HepG2 (cell line): Measurements from ENCODE around the gene PTPN2. TPM values are rescaled to one million over a fixed set of nuclear protein-coding genes. Genes with fewer than 3 reads are reported as not detected.

Source experiments
- ATAC-seq: fragments of 200-7000 bp; cut with Tn5 transposase; 3 replicates; pipeline ENCODE4 v1.9.1; 2020; ENCODE audit warnings: mild to moderate bottlenecking, moderate library complexity
- BruUV-seq: library from RNA; stranded (reverse); fragments of 400-500 nt; replicated peaks from 2 replicates; lab custom pipeline; 2021; lab: Mats Ljungman, UMichigan
- CTCF ChIA-PET: fragments of 300-600 bp; formaldehyde crosslinking; extraction: SDS; loops from one replicate; lab custom pipeline; 2021; ENCODE audit warnings: low total read pairs, inconsistent platforms, low intra/inter-chr PET ratio; lab: Yijun Ruan, JAX
- POLR2A ChIA-PET: fragments of 350-600 bp; sonication (Branson Sonifier 250); formaldehyde crosslinking; loops from one replicate; lab custom pipeline; 2020; ENCODE audit warnings: antibody characterized with exemption, inconsistent platforms; lab: Yijun Ruan, JAX
- DNase-seq: peaks from one replicate; pipeline ENCODE4 v3.0.0-alpha.2; 2015; ENCODE audit warnings: low spot score
- FAIRE-seq: peaks from 3 replicates; lab custom pipeline; 2011; peaks lifted over from hg19 to GRCh38; lab: Jason Lieb, UNC
- H2AFZ ChIP-seq: one replicate; pipeline ENCODE4 v1.6.1; 2011; ENCODE audit warnings: low read length, inconsistent platforms
- H3K27ac ChIP-seq: fragments of 300-600 bp; 3 replicates; pipeline ENCODE4 v1.8.0; 2011; ENCODE audit warnings: mixed run types, mild to moderate bottlenecking, mixed read lengths, low read length, inconsistent platforms; ENCODE audit not compliant: insufficient read depth; ENCODE audit errors: extremely low read length
- H3K27me3 ChIP-seq, 2 experiments: fragments of 200-600 bp in 1 of 2; 2 replicates in 1 of 2; 3 replicates in 1 of 2; pipeline versions ENCODE4 v1.6.0 to v1.8.0; 2011; ENCODE audit warnings: low read length in 2 of 2, mild to moderate bottlenecking in 2 of 2, moderate library complexity in 2 of 2, inconsistent platforms in 1 of 2; ENCODE audit not compliant: insufficient read depth in 2 of 2, control insufficient read depth in 1 of 2
- H3K36me3 ChIP-seq, 2 experiments: fragments of 200-600 bp in 1 of 2; replicated peaks in 1 of 2; 2 replicates in 1 of 2; 3 replicates in 1 of 2; pipeline versions ENCODE4 v1.5.1 to v1.8.0; 2011; ENCODE audit warnings: low read length in 2 of 2, inconsistent platforms in 1 of 2; ENCODE audit not compliant: insufficient read depth in 2 of 2, control insufficient read depth in 1 of 2
- H3K4me1 ChIP-seq: 2 replicates; pipeline ENCODE4 v1.5.1; 2012; ENCODE audit warnings: low read length, inconsistent platforms; ENCODE audit not compliant: insufficient read depth
- H3K4me2 ChIP-seq: 2 replicates; pipeline ENCODE4 v1.6.0; 2011; ENCODE audit warnings: low read depth, low read length, inconsistent platforms
- H3K4me3 ChIP-seq, 3 experiments: fragments of 200-600 bp in 1 of 3; sonication (generic), shearing (Covaris generic) in 1 of 3; replicated peaks in 1 of 3; 2 replicates each; pipeline ENCODE4 v1.5.1; 2011 to 2016; ENCODE audit warnings: low read length in 3 of 3, inconsistent platforms in 2 of 3, low read depth in 2 of 3, mild to moderate bottlenecking in 2 of 3, control low read depth in 1 of 3, mixed read lengths in 1 of 3; ENCODE audit not compliant: insufficient read depth in 1 of 3
- H3K79me2 ChIP-seq: one replicate; pipeline ENCODE4 v1.6.1; 2011; ENCODE audit warnings: low read length, inconsistent platforms; ENCODE audit not compliant: insufficient read depth
- H3K9ac ChIP-seq: 2 replicates; pipeline ENCODE4 v1.6.0; 2011; ENCODE audit warnings: mild to moderate bottlenecking, low read depth, low read length, inconsistent platforms; ENCODE audit not compliant: insufficient read depth
- H3K9me3 ChIP-seq: 2 replicates; pipeline ENCODE4 v1.5.1; 2012; ENCODE audit warnings: mild to moderate bottlenecking, low read length
- H4K20me1 ChIP-seq: 2 replicates; pipeline ENCODE4 v1.6.0; 2011; ENCODE audit warnings: inconsistent platforms, mild to moderate bottlenecking, low read length, moderate library complexity; ENCODE audit not compliant: insufficient read depth
- CTCF ChIP-seq: sonication (generic); formaldehyde crosslinking; IDR thresholded peaks from 2 replicates; pipeline ENCODE4 v1.5.0; 2020; ENCODE audit warnings: mild to moderate bottlenecking, missing genetic modification reagents, moderate library complexity
- KLF11 ChIP-seq: IDR thresholded peaks from 2 replicates; pipeline ENCODE4 v1.6.1; 2016; ENCODE audit warnings: missing compliant biosample characterization
- SALL1 ChIP-seq: sonication (generic); formaldehyde crosslinking; IDR thresholded peaks from 2 replicates; pipeline ENCODE4 v1.8.0; 2022; ENCODE audit warnings: mild to moderate bottlenecking, missing genetic modification reagents
- SPEN ChIP-seq: sonication (generic); formaldehyde crosslinking; IDR thresholded peaks from 2 replicates; pipeline ENCODE4 v1.5.1; 2020; ENCODE audit warnings: low read depth, mild to moderate bottlenecking, missing genetic modification reagents
- ZBTB33 ChIP-seq: sonication (generic); formaldehyde crosslinking; IDR thresholded peaks from 2 replicates; pipeline ENCODE4 v1.4.0; 2020; ENCODE audit warnings: missing genetic modification reagents
- ZNF234 ChIP-seq: sonication (generic); formaldehyde crosslinking; conservative IDR thresholded peaks from 2 replicates; pipeline ENCODE4 v1.5.1; 2020; ENCODE audit warnings: mild to moderate bottlenecking, missing genetic modification reagents
- ZNF263 ChIP-seq: sonication (generic); formaldehyde crosslinking; IDR thresholded peaks from 2 replicates; pipeline ENCODE4 v1.4.0; 2020; ENCODE audit warnings: missing genetic modification reagents
- ZNF749 ChIP-seq: sonication (generic); formaldehyde crosslinking; IDR thresholded peaks from 2 replicates; pipeline ENCODE4 v1.8.0; 2022; ENCODE audit warnings: mild to moderate bottlenecking, missing genetic modification reagents, moderate library complexity, borderline replicate concordance
- WGBS: methylation state at CpG from one replicate; pipeline ENCODE4 v1.1.6; 2017; ENCODE audit warnings: low lambda C conversion rate; 5-methylcytosine and 5-hydroxymethylcytosine counted together
- in situ Hi-C: cut with HindIII; loops from 2 replicates; pipeline ENCODE4 v1.10.0; 2017; ENCODE audit warnings: low pct_unique_long_range_greater_than_20kb; ENCODE audit not compliant: extremely low pct_ligation_motif_present
- intact Hi-C: fragments of 100-400 bp; cut with micrococcal nuclease; formaldehyde crosslinking; loops from one replicate; pipeline ENCODE4 v1.10.0; 2022; ENCODE audit not compliant: unreplicated experiment
- polyA plus RNA-seq, 8 experiments: library from polyadenylated mRNA; depleted of rRNA in 3 of 8; stranded (reverse) in 7 of 8; unstranded in 1 of 8; fragments of >200 nt; fragmentation: Illumina TruSeq in 4 of 8; extraction: Trizol in 4 of 8; gene quantifications; 2 replicates each; pipeline versions ENCODE4 v1.2.1 to v1.2.3, GENCODE V29; 2011 to 2016; ENCODE audit warnings: low read depth in 4 of 8, missing spikeins in 1 of 8, mixed read lengths in 1 of 8; ENCODE audit not compliant: insufficient read depth in 1 of 8
- total RNA-seq, 5 experiments: library from RNA; depleted of rRNA; stranded (reverse); fragments of >200 nt; fragmentation: Illumina TruSeq; extraction: Trizol; gene quantifications; 2 replicates each; pipeline ENCODE4 v1.2.3, GENCODE V29; 2016; ENCODE audit warnings: low read depth in 1 of 5
- TF ChIP-seq, protein P1 (sequence below): IDR thresholded peaks from 2 replicates; pipeline ENCODE4 v1.6.1; 2012; ENCODE audit warnings: low read length, improper control_type of control experiment

Gene PTPN2
- total and polyA plus RNA-seq, 2 of the 13 experiments (the other 11 are each of a cell fraction or from before 2014, with no cell fraction given), result 24.9 to 41.5 TPM

- Histone ChIP-seq H2AFZ (no peak overlapping the region), H3K4me3 (no peak overlapping the region), H3K4me2 (no peak overlapping the region), H3K27ac (no peak overlapping the region), H4K20me1 (no peaks in the 10 kb centered on the region), H3K79me2 (no peaks in the 10 kb centered on the region), H3K9ac (no peak overlapping the region), H3K9me3 (no peaks in the 10 kb centered on the region), H3K4me1 (peaks cover 16% of the 10 kb centered on the region), H3K27me3 (0 out of 5 replicates have a peak, but pooled peaks cover 0 to 3% of the 10 kb centered on the region in 2 experiments), H3K36me3 (no peaks in the 10 kb centered on the region)
- intact Hi-C loops, result loop anchor here (5.0 kb wide), 1 partner anchor 149 kb away; no protein-coding TSS in a partner anchor
- BruUV-seq, result no TSS peak
- in situ Hi-C loops, result no loop called here
- DNase-seq, result no peak
- no peak for ATAC-seq
- FAIRE-seq, result no peak
- CTCF ChIA-PET, result interaction anchor here (1.2 kb wide), 1 partner anchor 164 kb away, joined by 3 read pairs; no protein-coding TSS in a partner anchor
- 60% methylated on average over 3 of the region's 3 CpGs for WGBS
- TF ChIP-seq KLF11 (no peak), ZNF263 (CRISPR knock-in tag) (peak; percentile 67; the same call in 1 of the 2 replicates)
- POLR2A ChIA-PET, result interaction anchor here (1.4 kb wide), 2 partner anchors 160 to 188 kb away, joined by 5 to 11 read pairs; partner anchors contain the start of genes CEP76 and PSMG2
Observed at GRCh38 chr18:12890964-12891363, 6.9 kb upstream of the PTPN2 start.

DNA sequence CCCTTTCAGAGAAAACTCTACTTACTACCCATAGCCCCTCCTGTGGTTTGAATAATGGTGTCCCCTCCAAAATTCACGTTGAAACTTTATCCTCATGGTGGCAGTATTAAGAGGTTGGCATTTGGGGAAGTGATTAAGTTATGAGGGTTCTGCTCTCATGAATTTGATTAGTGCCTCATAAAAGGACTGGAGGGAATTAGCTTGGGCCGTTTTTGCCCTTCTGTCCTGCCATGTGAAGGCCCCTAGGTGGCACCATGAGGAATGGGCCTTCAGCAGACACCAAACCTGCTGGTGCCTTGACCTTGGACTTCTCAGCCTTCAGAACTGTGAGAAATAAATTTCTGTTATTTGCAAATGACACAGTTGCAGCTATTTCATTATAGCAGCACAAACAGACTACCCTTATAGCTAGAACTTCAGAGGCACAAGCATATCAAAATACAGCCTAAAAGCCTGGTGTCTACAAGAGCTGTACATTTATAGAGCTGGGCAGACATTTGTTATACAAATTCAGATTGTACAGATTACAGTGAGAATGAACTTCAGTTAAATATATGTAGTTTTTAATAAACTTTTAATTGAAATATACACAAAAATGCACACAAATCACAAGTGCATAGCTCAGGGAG, 2.6 kb upstream of the PTPN2 start:
- peak; percentile 75 for FAIRE-seq
- TF ChIP-seq, protein P1, sequence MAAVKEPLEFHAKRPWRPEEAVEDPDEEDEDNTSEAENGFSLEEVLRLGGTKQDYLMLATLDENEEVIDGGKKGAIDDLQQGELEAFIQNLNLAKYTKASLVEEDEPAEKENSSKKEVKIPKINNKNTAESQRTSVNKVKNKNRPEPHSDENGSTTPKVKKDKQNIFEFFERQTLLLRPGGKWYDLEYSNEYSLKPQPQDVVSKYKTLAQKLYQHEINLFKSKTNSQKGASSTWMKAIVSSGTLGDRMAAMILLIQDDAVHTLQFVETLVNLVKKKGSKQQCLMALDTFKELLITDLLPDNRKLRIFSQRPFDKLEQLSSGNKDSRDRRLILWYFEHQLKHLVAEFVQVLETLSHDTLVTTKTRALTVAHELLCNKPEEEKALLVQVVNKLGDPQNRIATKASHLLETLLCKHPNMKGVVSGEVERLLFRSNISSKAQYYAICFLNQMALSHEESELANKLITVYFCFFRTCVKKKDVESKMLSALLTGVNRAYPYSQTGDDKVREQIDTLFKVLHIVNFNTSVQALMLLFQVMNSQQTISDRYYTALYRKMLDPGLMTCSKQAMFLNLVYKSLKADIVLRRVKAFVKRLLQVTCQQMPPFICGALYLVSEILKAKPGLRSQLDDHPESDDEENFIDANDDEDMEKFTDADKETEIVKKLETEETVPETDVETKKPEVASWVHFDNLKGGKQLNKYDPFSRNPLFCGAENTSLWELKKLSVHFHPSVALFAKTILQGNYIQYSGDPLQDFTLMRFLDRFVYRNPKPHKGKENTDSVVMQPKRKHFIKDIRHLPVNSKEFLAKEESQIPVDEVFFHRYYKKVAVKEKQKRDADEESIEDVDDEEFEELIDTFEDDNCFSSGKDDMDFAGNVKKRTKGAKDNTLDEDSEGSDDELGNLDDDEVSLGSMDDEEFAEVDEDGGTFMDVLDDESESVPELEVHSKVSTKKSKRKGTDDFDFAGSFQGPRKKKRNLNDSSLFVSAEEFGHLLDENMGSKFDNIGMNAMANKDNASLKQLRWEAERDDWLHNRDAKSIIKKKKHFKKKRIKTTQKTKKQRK, result no peak
- TF ChIP-seq SPEN (no peak), ZNF234 (CRISPR knock-in tag) (no peak), ZBTB33 (no peak), CTCF (CRISPR knock-in tag) (peak; percentile 53), ZNF749 (CRISPR knock-in tag) (no peak), SALL1 (CRISPR knock-in tag) (0 out of 2 replicates have a peak, but pooled peaks have one; percentile 24)

More for the DNA sequence above, 2.6 kb upstream of the PTPN2 start:
- intact Hi-C loops, result loop anchor here (1.0 to 5.0 kb wide), 2 partner anchors 48 to 61 kb away; partner anchors contain the start of gene SEH1L
- no peak overlapping the region for H3K4me3 ChIP-seq
- H4K20me1 ChIP-seq, result no peaks in the 10 kb centered on the region
- ChIA-PET POLR2A (interaction anchor here (1.2 to 2.2 kb wide), 2 partner anchors 156 to 184 kb away, joined by 3 to 8 read pairs; partner anchors contain the start of genes CEP76 and PSMG2), CTCF (interaction anchor here (1.1 kb wide), 1 partner anchor 48 kb away, joined by 4 read pairs; no protein-coding TSS in a partner anchor)
- peak; percentile 52 for DNase-seq
- no peak overlapping the region for H3K9ac ChIP-seq
- peaks cover 17% of the 10 kb centered on the region for H3K79me2 ChIP-seq
- H3K9me3 ChIP-seq, result no peaks in the 10 kb centered on the region
- no peak overlapping the region for H3K27ac ChIP-seq
- no peak overlapping the region for H2AFZ ChIP-seq
- 0 out of 3 replicates have a peak, but pooled peaks have one; percentile 7 for ATAC-seq
- H3K36me3 ChIP-seq, result no peaks in the 10 kb centered on the region; a peak in 1 of 5 replicates
- peaks cover 37% of the 10 kb centered on the region for H3K4me1 ChIP-seq
- H3K4me2 ChIP-seq, result no peak overlapping the region
- in situ Hi-C loops, result no loop called here
- no TSS peak for BruUV-seq
- 10% methylated on average over 2 of the region's 2 CpGs for WGBS
- H3K27me3 ChIP-seq, result no peaks in the 10 kb centered on the region; a peak in 1 of 5 replicates
